GM12874 (cell line): ENCODE data around the gene AMOT.

Experiments
- CTCF ChIP-seq: IDR thresholded peaks from 2 replicates; pipeline ENCODE4 v1.5.1; 2011; ENCODE audit warnings: low read depth, mild to moderate bottlenecking, control low read depth, low read length, moderate library complexity; ENCODE audit not compliant: insufficient read depth

Gene AMOT

GRCh38 chrX:112784692-112785091 is 55.9 kb downstream of the AMOT start:
- TF ChIP-seq CTCF: no peak

GRCh38 chrX:112779139-112779538 is 61.5 kb downstream of the AMOT start:
- no peak for TF ChIP-seq CTCF

- no peak for TF ChIP-seq CTCF
Observed at GRCh38 chrX:112774651-112775293, 65.9 kb downstream of the AMOT start.

- TF ChIP-seq CTCF: no peak
Observed at GRCh38 chrX:112774142-112774541, 66.5 kb downstream of the AMOT start.

- TF ChIP-seq CTCF: no peak
Observed at GRCh38 chrX:112769034-112769433, 71.6 kb downstream of the AMOT start.

- no peak for TF ChIP-seq CTCF
Observed at GRCh38 chrX:112768563-112768962, 72.1 kb downstream of the AMOT start.

- no peak for TF ChIP-seq CTCF
Observed at GRCh38 chrX:112766774-112767173, 73.9 kb downstream of the AMOT start.
